ENCODE data around the gene FAM204A.

GRCh38 chr10:118321724-118322575, 20.2 kb downstream of the FAM204A start:
- TF ChIP-seq POLR2A (IDR thresholded peaks at IDR 0.05; ENCODE audit: low read length) (no peak), GATA1 (IDR thresholded peaks at IDR 0.05; ENCODE audit: low read depth, low read length) (no peak)
